B cell (primary cell): ENCODE data around the gene ABCA2. TPM values are rescaled to one million over a fixed set of nuclear protein-coding genes. Genes with fewer than 3 reads are reported as not detected.

ENCODE experiments used
- ATAC-seq: fragments of 200-7000 bp; cut with Tn5 transposase; one replicate; pipeline ENCODE4 v1.10.0; 2021; ENCODE audit warnings: low read depth, mild to moderate bottlenecking, moderate number of reproducible peaks, moderate library complexity
- CTCF ChIA-PET: fragments of 350-600 bp; sonication (Branson Sonifier 250); formaldehyde crosslinking; loops from one replicate; lab custom pipeline; 2021; ENCODE audit warnings: antibody characterized with exemption, inconsistent platforms; lab: Charles Lee
- POLR2A ChIA-PET: fragments of 350-600 bp; sonication (Branson Sonifier 250); formaldehyde crosslinking; loops from one replicate; lab custom pipeline; 2021; ENCODE audit warnings: antibody characterized with exemption; lab: Charles Lee
- DNase-seq: peaks from one replicate; pipeline ENCODE4 v3.0.0; 2013
- H2AFZ ChIP-seq: 2 replicates; pipeline ENCODE4 v1.6.1; 2012; ENCODE audit warnings: mild to moderate bottlenecking, low read depth, low read length; ENCODE audit not compliant: insufficient read depth, poor library complexity, severe bottlenecking
- H3K27ac ChIP-seq, 2 donors: 1 replicate in 1 of 2; 2 replicates in 1 of 2; pipeline ENCODE4 v1.5.1; 2012 to 2013; ENCODE audit warnings: low read length in 2 of 2, mild to moderate bottlenecking in 2 of 2, moderate library complexity in 1 of 2
- H3K27me3 ChIP-seq, 4 experiments: fragments of 200-600 bp in 1 of 4; sonication (generic) in 1 of 4; replicated peaks in 1 of 4; 1 replicate in 2 of 4; 2 replicates in 2 of 4; pipeline versions ENCODE4 v1.6.1 to v1.7.0; 2013 to 2016; ENCODE audit warnings: low read length in 3 of 4, mild to moderate bottlenecking in 2 of 4, mixed read lengths in 1 of 4, moderate library complexity in 1 of 4; ENCODE audit not compliant: insufficient read depth in 4 of 4, control insufficient read depth in 3 of 4; ENCODE audit errors: control extremely low read depth in 1 of 4
- H3K36me3 ChIP-seq, 2 experiments: replicated peaks in 1 of 2; 1 replicate in 1 of 2; 2 replicates in 1 of 2; pipeline versions ENCODE4 v1.6.1 to v1.7.1; 2013; ENCODE audit warnings: low read length in 1 of 2; ENCODE audit not compliant: insufficient read depth in 2 of 2, control insufficient read depth in 1 of 2; ENCODE audit errors: control extremely low read depth in 1 of 2, extremely low read depth in 1 of 2
- H3K4me1 ChIP-seq, 2 donors: fragments of 200-600 bp in 1 of 2; sonication (generic) in 1 of 2; 1 replicate in 1 of 2; 2 replicates in 1 of 2; pipeline versions ENCODE4 v1.5.1 to v1.6.1; 2013 to 2017; ENCODE audit warnings: low read length in 2 of 2; ENCODE audit not compliant: control insufficient read depth in 2 of 2, insufficient read depth in 2 of 2
- H3K4me2 ChIP-seq: replicated peaks from 2 replicates; pipeline ENCODE3; 2012; ENCODE audit warnings: mild to moderate bottlenecking, low read depth, low read length; ENCODE audit not compliant: poor library complexity, severe bottlenecking
- H3K4me3 ChIP-seq, 5 experiments: fragments of 200-600 bp in 1 of 5; sonication (generic) in 1 of 5; 1 replicate in 3 of 5; 2 replicates in 2 of 5; pipeline versions ENCODE4 v1.5.1 to v1.7.0; 2011 to 2016; ENCODE audit warnings: low read length in 4 of 5, mild to moderate bottlenecking in 4 of 5, low read depth in 2 of 5, control low read depth in 1 of 5, moderate library complexity in 1 of 5; ENCODE audit not compliant: insufficient read depth in 1 of 5; ENCODE audit errors: control extremely low read depth in 1 of 5, extremely low read depth in 1 of 5
- H3K79me2 ChIP-seq: fragments of 200-600 bp; sonication (generic); one replicate; pipeline ENCODE4 v1.6.0; 2016; ENCODE audit warnings: low read length; ENCODE audit not compliant: control insufficient read depth, insufficient read depth
- H3K9ac ChIP-seq: fragments of 200-600 bp; sonication (generic); 2 replicates; pipeline ENCODE4 v1.6.1; 2017; ENCODE audit warnings: mild to moderate bottlenecking, low read length, moderate library complexity
- H3K9me3 ChIP-seq, 3 donors: one replicate each; pipeline versions ENCODE4 v1.6.1 to v1.7.1; 2013; ENCODE audit warnings: low read length in 2 of 3; ENCODE audit not compliant: control insufficient read depth in 2 of 3, insufficient read depth in 1 of 3; ENCODE audit errors: control extremely low read depth in 1 of 3
- H4K20me1 ChIP-seq: 2 replicates; pipeline ENCODE4 v1.6.0; 2012; ENCODE audit warnings: mild to moderate bottlenecking, low read length; ENCODE audit not compliant: insufficient read depth, control insufficient read depth, poor library complexity, severe bottlenecking
- H3K27ac Mint-ChIP-seq: one replicate; pipeline ENCODE4 v1.8.0; 2021; ENCODE audit warnings: mixed read lengths
- H3K27me3 Mint-ChIP-seq: one replicate; pipeline ENCODE4 v1.8.0; 2021; ENCODE audit warnings: mixed read lengths
- H3K4me1 Mint-ChIP-seq: one replicate; pipeline ENCODE4 v1.8.0; 2021; ENCODE audit warnings: mixed read lengths
- H3K4me3 Mint-ChIP-seq: one replicate; pipeline ENCODE4 v1.8.0; 2021; ENCODE audit warnings: mixed read lengths
- H3K9me3 Mint-ChIP-seq: one replicate; pipeline ENCODE4 v1.8.0; 2022; ENCODE audit warnings: mixed read lengths; ENCODE audit not compliant: insufficient read depth
- CTCF ChIP-seq: fragments of 200-600 bp; IDR thresholded peaks from one replicate; pipeline ENCODE4 v1.8.0; 2022; ENCODE audit warnings: antibody characterized with exemption, mild to moderate bottlenecking
- EZH2 ChIP-seq: IDR thresholded peaks from 2 replicates; pipeline ENCODE4 v1.6.1; 2012; ENCODE audit warnings: borderline replicate concordance, low read depth, mild to moderate bottlenecking, moderate library complexity, low read length; ENCODE audit not compliant: insufficient read depth, poor library complexity, severe bottlenecking
- WGBS: methylation state at CpG from one replicate; pipeline ENCODE4 v1.1.5; 2013; ENCODE audit warnings: missing lambda C conversion rate; ENCODE audit not compliant: insufficient coverage; 5-methylcytosine and 5-hydroxymethylcytosine counted together
- intact Hi-C: fragments of 100-400 bp; cut with micrococcal nuclease; formaldehyde crosslinking; loops from one replicate; pipeline ENCODE4 v1.10.0; 2022
- polyA plus RNA-seq: library from polyadenylated mRNA; depleted of rRNA; stranded (reverse); fragments of >200 nt; gene quantifications from 2 replicates; pipeline ENCODE4 v1.2.3, GENCODE V29; 2012
- total RNA-seq, 2 donors: library from RNA; stranded (reverse); fragments of 120-200 nt in 1 of 2; gene quantifications; 1 replicate in 1 of 2; 2 replicates in 1 of 2; pipeline versions ENCODE4 v1.2.3 to v1.2.4, GENCODE V29; 2013 to 2022

Gene ABCA2
- total and polyA plus RNA-seq, 2 donors (not counting 1 experiment from before 2014, with no cell fraction given): 30.7 to 61.1 TPM

GRCh38 chr9:137042751-137043727 is 15.0 kb upstream of the ABCA2 start:
- TF ChIP-seq EZH2 (no peak), CTCF (no peak)
- Mint-ChIP-seq H3K27ac (no peak overlapping the region), H3K4me1 (peaks cover 10% of the 10 kb centered on the region), H3K27me3 (peaks cover 9% of the 10 kb centered on the region), H3K9me3 (no peaks in the 10 kb centered on the region), H3K4me3 (no peak overlapping the region)
- Histone ChIP-seq H3K4me3 (no peak overlapping the region), H3K27ac (no peak overlapping the region), H3K79me2 (no peaks in the 10 kb centered on the region), H3K9me3 (peaks cover 0 to 33% (median 0%) of the 10 kb centered on the region in 3 donors), H4K20me1 (peaks cover 5% of the 10 kb centered on the region), H3K27me3 (peaks cover 0 to 56% (median 37%) of the 10 kb centered on the region in 4 experiments), H3K36me3 (no peaks in the 10 kb centered on the region), H3K4me2 (no peak overlapping the region), H3K4me1 (peaks cover 24 to 42% of the 10 kb centered on the region in 2 donors), H3K9ac (no peak overlapping the region), H2AFZ (no peak overlapping the region)
- DNase-seq: no peak
- CTCF ChIA-PET: interaction anchor here (0.7 to 2.4 kb wide), 3 partner anchors 14 to 349 kb away, joined by 4 to 12 read pairs (median 4); partner anchors contain the start of gene ABCA2
- POLR2A ChIA-PET: interaction anchor here (0.7 kb wide), 1 partner anchor 197 kb away, joined by 3 read pairs; no protein-coding TSS in a partner anchor
- intact Hi-C loops: no loop called here
- no peak for ATAC-seq
- 86% methylated on average over 35 of the region's 36 CpGs for WGBS

GRCh38 chr9:137041124-137041523 is 13.1 kb upstream of the ABCA2 start:
- no peaks in the 10 kb centered on the region for H3K79me2 ChIP-seq
- no peak overlapping the region for H3K4me3 Mint-ChIP-seq

More at GRCh38 chr9:137041124-137041523, 13.1 kb upstream of the ABCA2 start:
- Histone ChIP-seq H3K27ac (no peak overlapping the region), H3K4me1 (peaks cover 17 to 25% of the 10 kb centered on the region in 2 donors), H3K9me3 (peaks cover 0 to 22% (median 0%) of the 10 kb centered on the region in 3 donors), H4K20me1 (peaks cover 1% of the 10 kb centered on the region), H3K9ac (no peak overlapping the region), H3K36me3 (no peaks in the 10 kb centered on the region), H2AFZ (no peak overlapping the region), H3K27me3 (peaks cover 0 to 43% (median 21%) of the 10 kb centered on the region in 4 experiments), H3K4me2 (no peak overlapping the region), H3K4me3 (no peak overlapping the region)
- peaks cover 9% of the 10 kb centered on the region for H3K27me3 Mint-ChIP-seq
- no peaks in the 10 kb centered on the region for H3K9me3 Mint-ChIP-seq
- ChIA-PET POLR2A (no interaction called here), CTCF (no interaction called here)
- ATAC-seq: no peak
- whole genome bisulfite sequencing: 96% methylated on average over 5 of the region's 16 CpGs
- no peak for TF ChIP-seq CTCF
- no peak for TF ChIP-seq EZH2
- intact Hi-C loops: no loop called here
- peaks cover 6% of the 10 kb centered on the region for H3K4me1 Mint-ChIP-seq
- DNase-seq: no peak
- no peak overlapping the region for H3K27ac Mint-ChIP-seq
